GM12872 (cell line): ENCODE results near the gene CLIC3.

Experiments used
- TF ChIP-seq, protein P1 (sequence below): IDR thresholded peaks from 3 replicates; pipeline ENCODE4 v1.5.1; 2011; ENCODE audit warnings: low read depth, mild to moderate bottlenecking, low read length, moderate library complexity; ENCODE audit not compliant: insufficient read depth

Gene CLIC3

GRCh38 chr9:136947955-136948510, 48.3 kb downstream of the CLIC3 start:
- TF ChIP-seq, protein P1, sequence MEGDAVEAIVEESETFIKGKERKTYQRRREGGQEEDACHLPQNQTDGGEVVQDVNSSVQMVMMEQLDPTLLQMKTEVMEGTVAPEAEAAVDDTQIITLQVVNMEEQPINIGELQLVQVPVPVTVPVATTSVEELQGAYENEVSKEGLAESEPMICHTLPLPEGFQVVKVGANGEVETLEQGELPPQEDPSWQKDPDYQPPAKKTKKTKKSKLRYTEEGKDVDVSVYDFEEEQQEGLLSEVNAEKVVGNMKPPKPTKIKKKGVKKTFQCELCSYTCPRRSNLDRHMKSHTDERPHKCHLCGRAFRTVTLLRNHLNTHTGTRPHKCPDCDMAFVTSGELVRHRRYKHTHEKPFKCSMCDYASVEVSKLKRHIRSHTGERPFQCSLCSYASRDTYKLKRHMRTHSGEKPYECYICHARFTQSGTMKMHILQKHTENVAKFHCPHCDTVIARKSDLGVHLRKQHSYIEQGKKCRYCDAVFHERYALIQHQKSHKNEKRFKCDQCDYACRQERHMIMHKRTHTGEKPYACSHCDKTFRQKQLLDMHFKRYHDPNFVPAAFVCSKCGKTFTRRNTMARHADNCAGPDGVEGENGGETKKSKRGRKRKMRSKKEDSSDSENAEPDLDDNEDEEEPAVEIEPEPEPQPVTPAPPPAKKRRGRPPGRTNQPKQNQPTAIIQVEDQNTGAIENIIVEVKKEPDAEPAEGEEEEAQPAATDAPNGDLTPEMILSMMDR = peak; percentile 65

- TF ChIP-seq, protein P1 = no peak
Measured at GRCh38 chr9:136947028-136947891, 49.1 kb downstream of the CLIC3 start.

- TF ChIP-seq, protein P1 = no peak
Measured at GRCh38 chr9:136946228-136947027, 49.9 kb downstream of the CLIC3 start.

GRCh38 chr9:136945333-136946227, 50.8 kb downstream of the CLIC3 start:
- TF ChIP-seq, protein P1 = no peak
